ENCODE data around the gene LRIT1.

Gene LRIT1

DNA sequence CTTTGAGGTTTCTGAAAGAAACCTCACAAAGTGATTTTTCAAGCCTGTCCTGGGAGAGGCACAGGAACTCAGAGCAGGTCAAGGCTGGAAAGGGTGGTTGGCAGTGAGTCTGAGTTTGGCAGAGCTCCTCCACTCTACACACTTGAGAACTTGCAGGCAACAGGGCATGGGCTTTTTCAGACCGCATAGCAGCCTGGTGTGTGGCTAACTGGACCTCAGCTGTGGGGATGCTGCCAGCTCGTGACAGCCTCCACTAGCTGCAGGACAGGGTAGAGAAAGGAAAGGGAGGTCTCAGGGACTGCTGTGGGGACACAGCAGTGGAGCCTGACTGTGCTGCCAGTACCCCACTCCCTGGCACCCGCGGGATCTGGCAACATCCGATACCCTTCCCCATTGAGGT lies 44.4 kb downstream of the LRIT1 start:
- no peaks in the 10 kb centered on the region for H3K79me2 ChIP-seq (ENCODE audit: low read length)
- no peak overlapping the region for H3K4me3 ChIP-seq (ENCODE audit: low read length)
- H3K9me3 ChIP-seq (ENCODE audit: insufficient read depth, low read length): no peaks in the 10 kb centered on the region
- no peaks in the 10 kb centered on the region for H3K36me3 ChIP-seq (replicated peaks; ENCODE audit: low read depth, low read length)
- peaks cover 18% of the 10 kb centered on the region for H3K4me1 ChIP-seq (ENCODE audit: low read length)
- no peaks in the 10 kb centered on the region for H3K27me3 ChIP-seq (ENCODE audit: low read depth, low read length)
- no peak overlapping the region for H3K27ac ChIP-seq (ENCODE audit: low read length)
- H3K9ac ChIP-seq (ENCODE audit: low read length): no peak overlapping the region
- no peak overlapping the region for H2AFZ ChIP-seq (ENCODE audit: low read depth, low read length)
- H3K4me2 ChIP-seq (ENCODE audit: low read length): no peak overlapping the region
- H4K20me1 ChIP-seq (ENCODE audit: insufficient read depth, low read length): no peaks in the 10 kb centered on the region
- TF ChIP-seq EZH2phosphoT487 (IDR thresholded peaks at IDR 0.05; ENCODE audit: low read depth): no peak
- TF ChIP-seq, protein P1, sequence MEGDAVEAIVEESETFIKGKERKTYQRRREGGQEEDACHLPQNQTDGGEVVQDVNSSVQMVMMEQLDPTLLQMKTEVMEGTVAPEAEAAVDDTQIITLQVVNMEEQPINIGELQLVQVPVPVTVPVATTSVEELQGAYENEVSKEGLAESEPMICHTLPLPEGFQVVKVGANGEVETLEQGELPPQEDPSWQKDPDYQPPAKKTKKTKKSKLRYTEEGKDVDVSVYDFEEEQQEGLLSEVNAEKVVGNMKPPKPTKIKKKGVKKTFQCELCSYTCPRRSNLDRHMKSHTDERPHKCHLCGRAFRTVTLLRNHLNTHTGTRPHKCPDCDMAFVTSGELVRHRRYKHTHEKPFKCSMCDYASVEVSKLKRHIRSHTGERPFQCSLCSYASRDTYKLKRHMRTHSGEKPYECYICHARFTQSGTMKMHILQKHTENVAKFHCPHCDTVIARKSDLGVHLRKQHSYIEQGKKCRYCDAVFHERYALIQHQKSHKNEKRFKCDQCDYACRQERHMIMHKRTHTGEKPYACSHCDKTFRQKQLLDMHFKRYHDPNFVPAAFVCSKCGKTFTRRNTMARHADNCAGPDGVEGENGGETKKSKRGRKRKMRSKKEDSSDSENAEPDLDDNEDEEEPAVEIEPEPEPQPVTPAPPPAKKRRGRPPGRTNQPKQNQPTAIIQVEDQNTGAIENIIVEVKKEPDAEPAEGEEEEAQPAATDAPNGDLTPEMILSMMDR (IDR thresholded peaks at IDR 0.05; ENCODE audit: low read depth, low read length): no peak

DNA sequence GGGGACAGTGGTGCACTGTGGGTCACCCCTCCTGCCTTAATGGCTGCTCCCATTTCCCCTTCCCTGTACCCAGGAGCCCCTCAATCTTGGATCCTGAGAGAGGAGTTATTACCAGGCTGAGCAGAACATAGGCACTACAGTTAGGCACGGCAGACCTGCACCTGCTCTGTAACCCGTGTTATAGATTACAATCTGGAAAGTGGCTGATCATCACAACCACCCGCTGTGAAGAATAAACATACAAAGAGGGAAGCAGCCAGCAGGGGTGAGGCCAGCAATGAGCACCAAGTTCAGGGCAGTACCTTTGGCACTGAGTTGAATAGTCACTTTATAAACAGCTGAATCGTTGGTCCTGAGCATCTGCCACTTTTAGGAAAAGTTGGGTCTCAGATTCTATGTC lies 45.3 kb downstream of the LRIT1 start:
- H3K4me3 ChIP-seq (ENCODE audit: low read length): no peak overlapping the region
- H2AFZ ChIP-seq (ENCODE audit: low read depth, low read length): no peak overlapping the region
- H4K20me1 ChIP-seq (ENCODE audit: insufficient read depth, low read length): no peaks in the 10 kb centered on the region
- no peak overlapping the region for H3K9ac ChIP-seq (ENCODE audit: low read length)
- H3K4me1 ChIP-seq (ENCODE audit: low read length): peaks cover 11% of the 10 kb centered on the region
- H3K27me3 ChIP-seq (ENCODE audit: low read depth, low read length): no peaks in the 10 kb centered on the region
- H3K9me3 ChIP-seq (ENCODE audit: insufficient read depth, low read length): no peaks in the 10 kb centered on the region
- no peaks in the 10 kb centered on the region for H3K79me2 ChIP-seq (ENCODE audit: low read length)
- TF ChIP-seq, protein P1 (IDR thresholded peaks at IDR 0.05; ENCODE audit: low read depth, low read length): no peak
- TF ChIP-seq EZH2phosphoT487 (IDR thresholded peaks at IDR 0.05; ENCODE audit: low read depth): no peak
- no peak overlapping the region for H3K27ac ChIP-seq (ENCODE audit: low read length)
- no peak overlapping the region for H3K4me2 ChIP-seq (ENCODE audit: low read length)
- no peaks in the 10 kb centered on the region for H3K36me3 ChIP-seq (replicated peaks; ENCODE audit: low read depth, low read length)

DNA sequence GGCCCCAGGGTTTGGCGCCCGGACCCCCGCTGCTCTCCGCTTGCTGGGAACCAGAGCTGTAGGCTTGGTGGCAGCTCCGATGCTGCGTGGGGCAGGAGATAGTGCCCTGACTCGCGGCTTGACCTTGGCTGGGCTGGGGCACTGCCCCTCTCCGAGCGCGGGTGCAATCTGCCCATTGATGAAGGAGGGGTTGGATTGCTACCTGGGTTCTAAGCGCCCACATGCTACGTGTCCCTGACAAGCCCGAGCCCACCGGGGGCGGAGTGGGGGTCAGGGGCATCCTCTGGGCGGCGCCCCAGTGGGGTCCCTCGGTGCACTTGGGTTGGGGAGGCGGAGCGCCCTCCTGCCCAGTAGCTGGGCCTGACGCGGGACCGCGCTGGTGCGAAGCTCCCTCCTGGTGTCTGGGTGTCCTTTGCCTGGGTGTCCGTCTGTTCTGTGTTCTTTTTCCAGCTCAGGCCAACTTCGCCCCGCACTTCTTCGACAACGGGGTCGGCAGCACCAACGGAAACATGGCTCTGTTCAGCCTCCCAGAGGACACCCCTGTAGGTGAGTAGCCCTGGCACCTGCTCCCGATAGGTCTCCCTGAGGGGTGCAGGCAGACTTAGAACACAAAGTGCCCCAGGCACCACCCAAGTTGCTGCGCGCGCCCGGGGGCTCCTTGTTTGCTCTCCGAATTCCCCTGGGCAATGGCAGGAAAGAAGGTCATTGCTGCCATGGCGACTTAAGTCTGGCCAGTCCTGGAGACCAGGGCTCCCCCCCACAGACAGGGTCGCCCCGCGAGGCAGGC lies 46.1 kb downstream of the LRIT1 start:
- Histone ChIP-seq H3K9ac (ENCODE audit: low read length) (no peak overlapping the region), H3K4me3 (ENCODE audit: low read length) (no peak overlapping the region), H3K4me2 (ENCODE audit: low read length) (peak overlapping the region; percentile 56; the same call in 1 of the 2 replicates), H3K27ac (ENCODE audit: low read length) (no peak overlapping the region), H3K9me3 (ENCODE audit: insufficient read depth, low read length) (no peaks in the 10 kb centered on the region), H3K79me2 (ENCODE audit: low read length) (no peaks in the 10 kb centered on the region), H2AFZ (ENCODE audit: low read depth, low read length) (no peak overlapping the region), H3K36me3 (replicated peaks; ENCODE audit: low read depth, low read length) (no peaks in the 10 kb centered on the region), H4K20me1 (ENCODE audit: insufficient read depth, low read length) (no peaks in the 10 kb centered on the region), H3K4me1 (ENCODE audit: low read length) (peaks cover 4% of the 10 kb centered on the region; the same call in 1 of the 2 replicates), H3K27me3 (ENCODE audit: low read depth, low read length) (no peaks in the 10 kb centered on the region)
- TF ChIP-seq, protein P1 (IDR thresholded peaks at IDR 0.05; ENCODE audit: low read depth, low read length): no peak
- TF ChIP-seq EZH2phosphoT487 (IDR thresholded peaks at IDR 0.05; ENCODE audit: low read depth): no peak

DNA sequence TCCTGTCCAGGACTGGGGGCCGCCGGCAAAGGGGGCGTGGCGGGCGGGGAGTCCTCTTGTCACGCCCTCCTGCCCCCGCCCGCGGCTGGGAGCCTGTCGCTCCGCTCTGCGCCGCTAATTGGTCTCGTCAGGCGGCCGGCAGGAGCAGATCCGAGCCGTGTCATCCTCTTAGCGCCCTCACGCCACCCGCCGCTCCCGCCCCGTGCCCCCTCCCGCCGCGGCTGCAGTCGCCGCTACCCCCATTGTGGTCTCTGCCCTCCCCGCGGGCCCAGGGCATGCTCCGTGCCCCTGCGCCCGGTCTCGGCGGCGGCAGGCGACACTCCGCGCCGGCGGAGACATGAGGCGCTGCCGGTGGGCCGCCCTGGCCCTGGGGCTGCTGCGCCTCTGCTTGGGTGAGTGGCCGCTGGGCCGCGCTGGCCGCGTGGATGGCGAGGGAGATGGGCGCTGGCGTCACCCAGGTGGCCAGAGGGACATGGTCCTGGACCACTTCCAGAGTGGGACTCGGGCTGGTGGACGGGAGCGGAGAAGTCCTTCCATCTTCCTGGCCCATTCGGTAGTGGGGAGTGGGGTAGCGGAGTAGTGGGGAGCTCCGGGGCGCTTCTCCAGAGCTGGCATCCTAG lies 46.8 kb downstream of the LRIT1 start, which contains the start of gene CDHR1:
CDHR1 (plus strand) TSS at position 114 of the 620 bp plus-strand sequence; CDS start at position 338, 224 bp downstream.
- Histone ChIP-seq H3K4me3 (ENCODE audit: low read length) (peak within 1 kb of the TSS; percentile 57), H3K27ac (ENCODE audit: low read length) (no peak within 1 kb of the TSS), H3K36me3 (replicated peaks; ENCODE audit: low read depth, low read length) (no peaks in the 10 kb centered on the region), H3K27me3 (ENCODE audit: low read depth, low read length) (no peaks in the 10 kb centered on the region), H4K20me1 (ENCODE audit: insufficient read depth, low read length) (no peaks in the 10 kb centered on the region), H2AFZ (ENCODE audit: low read depth, low read length) (no peak within 1 kb of the TSS), H3K4me2 (ENCODE audit: low read length) (peak within 1 kb of the TSS; percentile 56), H3K4me1 (ENCODE audit: low read length) (peaks cover 4% of the 10 kb centered on the region; the same call in 1 of the 2 replicates), H3K9ac (ENCODE audit: low read length) (no peak within 1 kb of the TSS), H3K9me3 (ENCODE audit: insufficient read depth, low read length) (no peaks in the 10 kb centered on the region), H3K79me2 (ENCODE audit: low read length) (no peaks in the 10 kb centered on the region)
- TF ChIP-seq EZH2phosphoT487 (IDR thresholded peaks at IDR 0.05; ENCODE audit: low read depth): no peak
- TF ChIP-seq, protein P1 (IDR thresholded peaks at IDR 0.05; ENCODE audit: low read depth, low read length): no peak

All from OCI-LY3 (cell line).